SK-N-SH treated with all-trans-retinoic acid at 6 μM for 48 hours (cell line): Measurements from ENCODE around the gene ELP4.

Experiments
- TSHZ2 ChIP-seq: fragments of 250-450 bp; sonication (Bioruptor Pico); IDR thresholded peaks from 2 replicates; pipeline ENCODE4 v1.5.0; 2020; ENCODE audit warnings: mild to moderate bottlenecking, moderate library complexity
- TF ChIP-seq, protein P1 (sequence below): fragments of 250-450 bp; sonication (Bioruptor Pico); IDR thresholded peaks from 2 replicates; pipeline ENCODE4 v1.5.1; 2020; ENCODE audit warnings: low read depth, mild to moderate bottlenecking, moderate library complexity

- TF ChIP-seq, protein P1, sequence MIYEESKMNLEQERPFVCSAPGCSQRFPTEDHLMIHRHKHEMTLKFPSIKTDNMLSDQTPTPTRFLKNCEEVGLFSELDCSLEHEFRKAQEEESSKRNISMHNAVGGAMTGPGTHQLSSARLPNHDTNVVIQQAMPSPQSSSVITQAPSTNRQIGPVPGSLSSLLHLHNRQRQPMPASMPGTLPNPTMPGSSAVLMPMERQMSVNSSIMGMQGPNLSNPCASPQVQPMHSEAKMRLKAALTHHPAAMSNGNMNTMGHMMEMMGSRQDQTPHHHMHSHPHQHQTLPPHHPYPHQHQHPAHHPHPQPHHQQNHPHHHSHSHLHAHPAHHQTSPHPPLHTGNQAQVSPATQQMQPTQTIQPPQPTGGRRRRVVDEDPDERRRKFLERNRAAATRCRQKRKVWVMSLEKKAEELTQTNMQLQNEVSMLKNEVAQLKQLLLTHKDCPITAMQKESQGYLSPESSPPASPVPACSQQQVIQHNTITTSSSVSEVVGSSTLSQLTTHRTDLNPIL (CRISPR knock-in tag): no peak
- no peak for TF ChIP-seq TSHZ2
These were observed 203.3 kb downstream of the ELP4 start for GRCh38 chr11:31712851-31713250.
